Erythroblast (primary cell): ENCODE measurements around the gene CGNL1.

Experiments
- GATA1 ChIP-seq: IDR thresholded peaks from 2 replicates; pipeline ENCODE4 v1.6.1; 2011; ENCODE audit warnings: low read depth, mild to moderate bottlenecking, control low read depth, low read length, moderate library complexity
- POLR2A ChIP-seq: IDR thresholded peaks from 2 replicates; pipeline ENCODE4 v1.6.1; 2011; ENCODE audit warnings: mild to moderate bottlenecking, low read length

DNA sequence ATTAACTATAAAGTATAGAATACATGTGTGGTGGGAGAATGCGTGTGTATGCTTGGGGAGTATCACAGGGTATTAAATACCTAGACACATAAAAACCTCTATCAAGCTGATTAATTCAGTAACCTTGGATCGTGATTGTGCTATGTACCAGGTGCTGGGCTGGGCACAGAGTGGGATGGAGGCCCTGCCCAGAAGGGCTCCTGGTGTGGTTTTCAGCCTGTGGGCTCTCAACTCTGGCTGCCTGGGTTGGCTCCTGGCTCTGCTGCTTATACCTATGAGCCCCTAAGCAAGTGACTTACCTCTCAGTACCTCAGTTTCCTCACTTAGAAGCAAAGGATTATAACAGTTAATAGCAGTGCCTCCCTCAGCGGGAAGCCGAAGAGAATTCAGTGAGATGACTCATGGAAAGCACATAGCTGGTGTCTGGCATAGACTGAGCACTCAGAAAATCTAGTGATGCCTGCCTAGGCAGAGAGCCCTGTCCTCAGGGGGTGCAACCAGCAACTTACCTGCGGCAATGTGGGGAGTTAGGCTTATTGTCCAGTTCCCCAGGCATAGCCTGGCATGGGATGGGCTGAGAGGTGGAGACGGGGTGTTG lies 124.8 kb downstream of the CGNL1 start:
- TF ChIP-seq POLR2A (no peak), GATA1 (no peak)
